GM18951 (cell line): ENCODE measurements around the gene ABCC9.

ENCODE experiments used
- POLR2A ChIP-seq: IDR thresholded peaks from 4 replicates; pipeline ENCODE4 v1.6.1; 2011; ENCODE audit warnings: mild to moderate bottlenecking; ENCODE audit not compliant: insufficient read length, insufficient read depth; ENCODE audit errors: extremely low read depth
- in situ Hi-C: fragments of 300-500 bp; cut with MboI; formaldehyde crosslinking; loops from one replicate; pipeline ENCODE4 v1.12.0; 2022; ENCODE audit warnings: low sequenced_read_pairs, mixed read lengths, inconsistent platforms; ENCODE audit not compliant: unreplicated experiment

ABCC9 gene

DNA sequence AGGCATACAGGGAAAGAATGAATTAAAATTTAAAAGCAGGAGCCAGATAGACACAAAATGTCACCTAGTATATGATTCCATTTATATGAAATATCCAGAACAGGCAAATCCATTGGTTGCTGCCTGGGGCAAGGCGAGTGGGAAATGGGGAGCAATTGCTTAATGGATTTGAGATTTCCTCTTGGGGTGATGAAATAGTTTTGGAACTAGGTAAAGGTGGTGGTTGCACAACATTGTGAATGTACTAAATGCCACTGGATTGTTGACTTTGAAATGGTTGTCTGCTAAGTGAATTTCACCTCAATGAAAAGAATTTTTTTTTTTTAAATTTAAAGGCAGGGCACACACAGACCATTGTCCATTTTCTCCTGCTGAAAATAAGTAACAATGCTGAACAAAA lies 61.9 kb downstream of the ABCC9 start:
- in situ Hi-C loops = no loop called here
- no peak for TF ChIP-seq POLR2A

DNA sequence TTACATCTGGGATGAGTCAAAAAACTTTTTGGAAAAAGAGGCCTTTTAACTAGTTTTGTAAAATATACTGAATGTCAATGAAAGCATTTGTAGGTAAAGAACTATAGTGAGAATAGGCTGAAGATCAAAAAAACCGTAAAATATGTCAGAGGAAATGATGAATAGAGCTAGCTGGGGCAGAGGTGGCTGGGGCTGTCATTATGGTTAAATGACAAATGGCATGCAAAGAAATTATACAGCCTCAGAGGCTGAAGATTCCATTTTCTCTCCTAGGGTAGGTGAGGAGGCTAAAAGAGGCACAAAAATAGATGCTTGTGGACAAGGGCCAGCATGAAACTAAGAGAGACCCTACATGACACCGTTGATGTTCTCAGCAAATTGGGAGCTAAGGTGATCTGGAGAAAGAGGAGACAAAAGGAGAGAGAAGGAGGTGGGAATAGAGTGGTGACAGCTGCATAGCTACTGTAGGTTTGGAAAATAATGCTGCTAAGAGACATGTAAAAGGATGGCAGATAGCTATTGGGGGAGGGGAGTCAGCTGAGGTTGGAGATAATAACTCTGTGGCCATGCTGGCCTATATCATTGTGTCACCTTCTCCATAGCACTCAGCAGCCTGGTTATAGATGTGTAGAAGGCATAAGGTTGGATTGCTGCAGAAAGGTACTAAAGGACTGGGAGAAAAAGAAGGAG lies 63.8 kb downstream of the ABCC9 start:
- in situ Hi-C loops = no loop called here
- TF ChIP-seq POLR2A = no peak

DNA sequence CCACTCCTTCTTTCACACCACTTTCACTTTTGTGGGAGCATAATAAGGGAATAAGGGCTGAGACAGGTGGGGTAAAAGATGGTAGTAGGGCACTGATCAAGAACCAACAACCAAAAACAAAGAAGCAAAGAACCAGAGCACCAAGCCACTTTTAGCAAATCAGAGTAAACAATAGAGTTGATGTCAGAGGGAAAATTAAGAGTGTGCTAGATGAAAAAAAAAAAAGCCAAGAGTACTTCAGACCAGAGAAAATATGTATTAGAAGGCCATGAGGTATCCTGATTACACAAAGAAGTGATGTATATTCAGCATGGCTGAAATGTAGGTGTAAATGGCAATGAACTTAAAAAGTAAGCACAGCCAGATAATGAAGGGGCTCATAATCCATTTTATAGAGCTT lies 75.4 kb downstream of the ABCC9 start:
- no peak for TF ChIP-seq POLR2A
- in situ Hi-C loops = no loop called here

DNA sequence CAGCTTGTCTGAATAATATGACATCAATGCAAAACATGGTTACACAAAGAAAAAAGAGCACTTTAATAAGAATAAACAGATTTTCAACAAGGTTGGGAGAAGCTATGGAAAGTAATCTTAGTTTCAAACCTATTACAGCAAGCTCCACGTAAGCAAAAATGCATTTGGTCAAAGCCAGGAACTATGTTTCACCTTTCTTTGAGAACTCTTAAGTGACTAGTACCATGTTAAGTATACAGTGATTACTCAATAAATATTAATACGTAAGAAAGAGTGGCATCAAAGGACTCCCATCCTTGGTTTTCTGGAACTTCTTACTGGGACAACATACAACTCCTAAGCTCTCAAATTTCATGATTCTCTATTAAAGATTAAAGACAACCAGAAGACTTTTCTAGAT lies 80.7 kb downstream of the ABCC9 start:
- no peak for TF ChIP-seq POLR2A
- in situ Hi-C loops = no loop called here

DNA sequence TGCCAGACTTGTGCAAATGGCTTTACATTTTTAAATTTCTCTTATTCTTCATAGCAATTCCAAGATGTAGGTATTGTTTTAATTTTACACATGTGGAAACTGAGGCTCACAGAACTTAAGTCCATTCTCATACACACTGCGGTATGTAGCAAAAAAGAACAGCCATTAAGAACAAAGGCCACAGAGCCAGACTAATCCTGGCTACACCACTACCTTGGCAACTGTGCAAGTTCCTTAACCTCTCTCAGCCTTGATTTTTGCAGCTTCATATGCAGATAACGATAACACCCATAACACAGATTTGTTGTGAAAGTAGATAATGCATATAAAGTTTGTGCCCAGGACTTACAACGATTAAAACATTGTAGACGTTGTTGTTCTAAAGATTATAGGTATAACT lies 81.1 kb downstream of the ABCC9 start:
- no peak for TF ChIP-seq POLR2A
- in situ Hi-C loops = no loop called here

DNA sequence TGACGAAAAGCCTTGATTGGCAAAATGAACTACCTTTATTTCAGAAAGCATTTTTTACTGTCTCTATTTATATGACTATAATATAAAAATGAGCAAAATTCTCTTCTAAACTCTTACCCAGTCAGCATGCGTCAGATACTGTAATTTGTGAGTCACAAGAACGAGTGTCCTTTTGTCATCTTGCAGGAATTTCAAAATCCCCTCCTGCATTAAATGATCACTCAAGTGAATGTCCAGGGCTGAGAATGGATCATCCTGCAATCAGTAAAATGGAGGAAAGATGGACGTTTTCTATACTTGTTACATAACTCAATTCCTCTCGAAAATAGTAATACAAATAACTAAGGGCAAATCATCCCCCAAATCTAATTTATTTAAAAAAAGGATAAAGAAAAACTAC lies 89.0 kb downstream of the ABCC9 start:
- in situ Hi-C loops = no loop called here
- no peak for TF ChIP-seq POLR2A

DNA sequence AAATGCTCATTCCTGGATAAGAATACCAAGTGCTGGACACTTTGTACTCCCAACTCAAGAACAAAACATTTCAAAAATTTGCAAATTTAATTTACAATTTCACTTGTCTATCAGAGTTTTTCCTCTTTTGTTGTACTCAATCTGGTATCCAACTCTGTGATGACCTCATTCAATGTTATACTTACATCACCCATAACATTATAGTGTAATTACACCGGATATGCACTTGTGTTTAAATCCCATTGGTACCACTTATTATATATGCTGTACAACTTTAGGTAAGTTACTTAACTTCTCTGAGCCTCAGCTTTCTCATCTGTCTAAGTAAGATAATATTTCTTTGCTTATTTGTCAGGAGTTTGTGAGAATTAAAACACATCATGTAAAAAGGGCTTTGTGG lies 90.1 kb downstream of the ABCC9 start:
- in situ Hi-C loops = no loop called here
- no peak for TF ChIP-seq POLR2A

DNA sequence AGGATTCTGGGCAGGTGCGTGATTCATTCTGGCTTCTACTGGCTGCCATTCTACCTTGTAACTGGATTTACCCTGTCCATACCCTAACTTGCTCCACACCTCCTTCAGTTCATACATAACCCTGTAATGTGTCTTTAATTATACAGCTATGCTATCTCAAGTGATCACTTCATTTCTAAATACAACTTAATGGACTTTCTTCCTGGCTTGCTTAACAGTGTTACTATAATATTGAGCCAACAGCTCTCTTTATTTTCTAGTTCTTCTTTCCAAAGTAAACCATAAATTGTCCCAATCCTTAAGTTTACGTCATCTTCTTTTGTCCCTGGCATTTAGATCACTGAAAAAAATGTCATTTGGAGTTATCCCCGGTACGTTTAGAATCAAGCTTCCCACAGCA lies 90.8 kb downstream of the ABCC9 start:
- in situ Hi-C loops = no loop called here
- no peak for TF ChIP-seq POLR2A

DNA sequence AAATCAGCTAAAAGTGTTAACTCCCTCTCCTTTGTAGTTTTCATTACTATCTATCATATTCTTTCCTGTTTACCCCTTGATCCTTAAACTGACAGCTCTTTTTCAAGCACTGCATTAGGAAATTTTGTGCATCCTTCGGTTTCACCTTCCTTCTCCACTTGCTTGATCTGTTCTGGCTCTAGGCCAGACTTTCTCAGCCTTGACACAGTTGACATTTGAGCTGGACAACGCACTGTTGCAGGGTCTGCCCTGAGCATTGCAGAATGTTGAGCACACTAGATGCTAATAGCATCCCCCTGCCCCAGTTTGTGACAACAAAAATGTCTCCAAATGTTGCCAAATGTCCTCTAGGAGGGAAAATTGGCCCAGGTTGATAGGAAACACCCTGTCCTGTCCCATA lies 91.3 kb downstream of the ABCC9 start:
- no peak for TF ChIP-seq POLR2A
- in situ Hi-C loops = no loop called here

DNA sequence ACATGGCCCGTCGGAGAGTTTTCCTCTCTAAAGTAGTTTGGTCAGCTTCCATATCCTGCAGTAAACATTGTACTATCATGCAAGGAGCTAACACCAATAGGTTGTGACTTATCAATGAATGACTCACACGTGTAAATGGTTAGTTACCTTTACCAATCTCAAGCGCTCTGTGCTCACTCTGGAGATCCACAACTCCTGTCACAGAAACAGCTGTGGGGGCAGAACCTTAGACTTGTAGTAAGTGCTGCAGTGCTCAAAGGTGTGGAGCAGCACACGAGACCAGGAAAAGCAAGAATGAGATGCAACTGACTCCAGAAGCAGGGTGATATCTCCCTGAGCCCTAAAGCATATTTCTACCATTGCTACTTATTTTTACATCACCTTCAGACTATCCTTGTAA lies 93.0 kb downstream of the ABCC9 start:
- TF ChIP-seq POLR2A = no peak
- in situ Hi-C loops = no loop called here

DNA sequence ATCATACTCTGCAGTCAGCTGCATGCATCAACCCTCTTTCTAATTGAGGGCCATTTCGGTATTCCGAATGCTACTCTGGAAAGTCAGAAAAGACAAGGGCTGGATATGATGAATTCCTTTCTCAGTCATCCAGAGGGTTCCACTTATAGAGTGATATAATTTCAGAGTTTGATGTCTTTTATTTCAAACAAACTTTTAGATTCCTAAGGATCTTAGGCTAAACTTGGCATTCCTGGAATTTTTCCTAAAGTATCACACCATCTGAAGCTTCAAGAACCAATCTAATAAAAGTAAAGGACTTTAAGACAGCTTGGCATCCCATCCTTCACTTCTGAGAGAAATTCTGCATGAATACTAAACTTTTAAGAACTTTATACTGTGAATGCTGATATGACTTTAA lies 97.4 kb downstream of the ABCC9 start:
- in situ Hi-C loops = no loop called here
- TF ChIP-seq POLR2A = no peak

DNA sequence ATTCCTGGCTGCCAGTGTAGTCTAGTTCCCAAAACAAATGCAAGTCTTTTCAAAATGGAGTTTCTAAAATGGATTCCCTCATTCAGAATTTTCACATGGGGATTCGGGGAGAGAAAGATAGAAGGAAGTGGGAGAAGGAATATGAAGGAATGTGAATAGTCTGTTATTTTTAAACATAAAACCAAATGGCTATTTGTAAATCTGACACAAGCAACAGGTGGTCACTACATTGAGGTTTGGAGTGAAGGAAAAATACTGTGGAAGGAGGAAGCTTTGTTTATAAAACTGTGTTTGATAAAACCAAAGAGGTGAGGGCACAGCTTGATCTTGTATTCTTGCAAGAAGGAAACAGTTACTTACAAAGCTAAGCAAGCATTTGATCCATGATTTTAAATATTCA lies 101.5 kb downstream of the ABCC9 start:
- TF ChIP-seq POLR2A = no peak
- in situ Hi-C loops = no loop called here

DNA sequence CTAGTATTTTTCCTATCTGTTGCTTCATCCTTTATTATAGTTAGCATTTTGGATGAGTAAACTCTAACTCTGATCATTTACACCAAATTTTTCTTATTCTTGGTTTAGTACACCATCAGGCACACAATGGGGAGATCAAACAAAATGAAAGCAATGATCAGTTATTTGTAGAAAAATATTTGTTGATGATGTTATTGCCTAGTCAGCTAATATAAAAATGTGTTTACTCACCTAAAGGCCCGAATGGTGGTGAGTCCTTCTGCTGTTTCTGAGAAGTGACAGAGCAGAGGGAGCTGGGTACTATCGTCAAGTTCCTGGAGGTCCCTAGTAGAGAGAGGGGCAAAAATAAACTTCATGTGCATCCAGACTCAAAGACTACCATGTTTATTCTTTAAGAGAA lies 103.4 kb downstream of the ABCC9 start:
- no peak for TF ChIP-seq POLR2A
- in situ Hi-C loops = no loop called here

DNA sequence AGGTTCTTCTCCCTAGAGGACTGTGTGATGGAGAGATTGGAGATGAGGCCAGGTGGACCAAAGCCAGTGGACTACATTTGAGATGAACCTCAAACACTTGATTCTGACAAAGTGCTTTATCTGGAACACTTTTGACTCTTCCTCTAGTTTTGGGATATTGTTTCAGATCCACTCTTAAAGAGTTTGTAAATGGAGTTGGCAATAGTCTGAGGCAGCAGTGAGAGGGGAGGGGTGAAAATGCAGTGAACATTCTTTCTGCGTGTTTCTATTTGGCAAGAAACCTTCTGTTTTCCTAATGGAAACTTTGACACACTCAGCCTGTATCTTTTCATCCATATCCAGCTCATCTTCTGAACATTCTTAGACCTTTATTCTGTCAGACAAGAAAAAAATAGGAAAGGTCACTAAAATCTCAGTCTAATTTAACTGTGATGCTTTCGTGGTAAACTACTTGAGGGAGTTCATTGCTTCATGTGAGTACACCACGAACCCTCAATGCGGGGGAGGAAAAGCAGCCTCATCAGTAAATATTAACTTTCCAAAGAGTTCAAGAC lies 109.4 kb downstream of the ABCC9 start:
- in situ Hi-C loops = no loop called here
- TF ChIP-seq POLR2A = no peak

DNA sequence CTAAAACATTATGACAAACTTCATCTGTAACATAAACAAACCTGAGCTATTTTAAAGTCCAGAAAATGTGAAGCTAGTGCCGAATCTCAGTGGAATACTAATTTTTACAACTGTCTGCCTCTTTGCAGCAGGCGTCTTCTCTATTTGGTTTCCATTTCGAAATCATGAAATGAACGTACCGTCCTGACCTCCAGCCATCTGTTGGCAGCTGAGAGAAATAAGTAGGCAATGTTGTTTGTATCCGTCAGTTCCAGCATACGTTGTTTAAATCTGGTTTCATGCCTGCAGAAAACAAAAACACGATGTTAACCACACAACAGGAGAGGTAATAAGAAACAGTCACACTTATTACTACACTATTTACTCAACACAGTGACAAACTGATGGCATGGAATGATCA lies 112.4 kb downstream of the ABCC9 start:
- no peak for TF ChIP-seq POLR2A
- in situ Hi-C loops = no loop called here

DNA sequence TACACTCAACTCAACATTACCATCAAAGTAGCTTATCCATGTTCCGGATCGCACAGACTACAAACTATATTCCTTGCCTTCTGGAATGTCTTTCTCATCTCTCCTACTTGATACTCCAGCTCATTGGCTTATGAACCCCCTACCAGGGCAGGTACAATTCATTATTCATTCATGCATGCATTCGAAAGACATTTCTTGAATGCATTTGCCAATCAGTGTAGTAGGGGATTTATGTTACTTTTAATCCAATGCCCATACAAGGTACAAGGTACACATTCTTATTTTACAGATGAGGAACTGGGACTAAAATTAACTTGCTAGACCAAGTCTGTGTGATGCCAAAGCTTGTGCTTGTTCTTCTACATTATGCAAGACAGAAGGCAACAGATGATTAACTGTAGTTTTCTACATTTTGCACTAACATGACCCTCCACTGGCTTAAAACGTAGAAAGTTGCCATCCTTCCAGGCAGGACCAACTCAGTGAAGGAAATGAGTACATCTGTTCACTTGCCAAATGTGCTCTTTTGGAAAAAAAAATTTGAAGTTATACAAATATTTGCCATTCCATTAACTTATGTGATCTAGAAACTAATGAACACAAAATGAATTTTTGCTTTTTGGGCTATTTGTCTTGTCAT lies 113.0 kb downstream of the ABCC9 start:
- in situ Hi-C loops = no loop called here
- no peak for TF ChIP-seq POLR2A
